NB4 (cell line): ENCODE data around the gene CCDC107.
A peak's percentile ranks its signal among the peaks of the same experiment; 100 is the strongest.

Experiments used
- DNase-seq: peaks from one replicate; pipeline ENCODE4 v3.0.0; 2010; ENCODE audit warnings: low read depth
- H3K4me3 ChIP-seq: one replicate; pipeline ENCODE4 v1.5.1; 2011; ENCODE audit warnings: mild to moderate bottlenecking, low read depth, low read length, moderate library complexity
- MYC ChIP-seq: IDR thresholded peaks from 2 replicates; pipeline ENCODE4 v1.6.1; 2011; ENCODE audit warnings: low read depth, low read length
- POLR2A ChIP-seq: IDR thresholded peaks from 2 replicates; pipeline ENCODE4 v1.6.1; 2011; ENCODE audit warnings: mild to moderate bottlenecking; ENCODE audit not compliant: insufficient read length; ENCODE audit errors: extremely low read depth
- TF ChIP-seq, protein P1 (sequence below): IDR thresholded peaks from one replicate; pipeline ENCODE4 v1.5.1; 2012; ENCODE audit warnings: low read depth, low read length
- TF ChIP-seq, protein P2 (sequence below): IDR thresholded peaks from 2 replicates; pipeline ENCODE4 v1.6.1; 2011; ENCODE audit warnings: low read depth, low read length

Gene CCDC107

DNA sequence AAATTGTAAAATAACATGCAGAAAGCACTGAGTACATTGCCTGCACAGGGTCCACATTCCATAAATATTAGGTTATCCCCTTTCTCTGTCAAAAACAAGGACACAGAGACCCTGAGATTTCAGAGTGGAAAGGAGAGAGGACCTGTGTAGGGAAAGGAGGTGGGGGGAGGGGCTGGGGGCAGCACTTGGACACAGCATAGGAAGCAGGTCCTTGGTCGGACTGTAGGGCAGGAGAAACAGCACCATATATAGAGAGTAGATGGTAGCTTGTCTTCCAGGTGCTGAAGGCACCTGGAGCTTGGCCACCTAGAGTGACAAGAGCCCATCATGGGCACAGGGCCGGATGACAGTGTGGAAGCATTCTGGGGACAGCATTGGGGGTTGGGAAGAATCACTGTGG, 29.2 kb downstream of the CCDC107 start:
- H3K4me3 ChIP-seq, result no peak overlapping the region
- no peak for DNase-seq
- TF ChIP-seq MYC, result no peak
- TF ChIP-seq, protein P1, sequence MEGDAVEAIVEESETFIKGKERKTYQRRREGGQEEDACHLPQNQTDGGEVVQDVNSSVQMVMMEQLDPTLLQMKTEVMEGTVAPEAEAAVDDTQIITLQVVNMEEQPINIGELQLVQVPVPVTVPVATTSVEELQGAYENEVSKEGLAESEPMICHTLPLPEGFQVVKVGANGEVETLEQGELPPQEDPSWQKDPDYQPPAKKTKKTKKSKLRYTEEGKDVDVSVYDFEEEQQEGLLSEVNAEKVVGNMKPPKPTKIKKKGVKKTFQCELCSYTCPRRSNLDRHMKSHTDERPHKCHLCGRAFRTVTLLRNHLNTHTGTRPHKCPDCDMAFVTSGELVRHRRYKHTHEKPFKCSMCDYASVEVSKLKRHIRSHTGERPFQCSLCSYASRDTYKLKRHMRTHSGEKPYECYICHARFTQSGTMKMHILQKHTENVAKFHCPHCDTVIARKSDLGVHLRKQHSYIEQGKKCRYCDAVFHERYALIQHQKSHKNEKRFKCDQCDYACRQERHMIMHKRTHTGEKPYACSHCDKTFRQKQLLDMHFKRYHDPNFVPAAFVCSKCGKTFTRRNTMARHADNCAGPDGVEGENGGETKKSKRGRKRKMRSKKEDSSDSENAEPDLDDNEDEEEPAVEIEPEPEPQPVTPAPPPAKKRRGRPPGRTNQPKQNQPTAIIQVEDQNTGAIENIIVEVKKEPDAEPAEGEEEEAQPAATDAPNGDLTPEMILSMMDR, result no peak
- no peak for TF ChIP-seq POLR2A
- TF ChIP-seq, protein P2, sequence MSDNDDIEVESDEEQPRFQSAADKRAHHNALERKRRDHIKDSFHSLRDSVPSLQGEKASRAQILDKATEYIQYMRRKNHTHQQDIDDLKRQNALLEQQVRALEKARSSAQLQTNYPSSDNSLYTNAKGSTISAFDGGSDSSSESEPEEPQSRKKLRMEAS, result no peak

DNA sequence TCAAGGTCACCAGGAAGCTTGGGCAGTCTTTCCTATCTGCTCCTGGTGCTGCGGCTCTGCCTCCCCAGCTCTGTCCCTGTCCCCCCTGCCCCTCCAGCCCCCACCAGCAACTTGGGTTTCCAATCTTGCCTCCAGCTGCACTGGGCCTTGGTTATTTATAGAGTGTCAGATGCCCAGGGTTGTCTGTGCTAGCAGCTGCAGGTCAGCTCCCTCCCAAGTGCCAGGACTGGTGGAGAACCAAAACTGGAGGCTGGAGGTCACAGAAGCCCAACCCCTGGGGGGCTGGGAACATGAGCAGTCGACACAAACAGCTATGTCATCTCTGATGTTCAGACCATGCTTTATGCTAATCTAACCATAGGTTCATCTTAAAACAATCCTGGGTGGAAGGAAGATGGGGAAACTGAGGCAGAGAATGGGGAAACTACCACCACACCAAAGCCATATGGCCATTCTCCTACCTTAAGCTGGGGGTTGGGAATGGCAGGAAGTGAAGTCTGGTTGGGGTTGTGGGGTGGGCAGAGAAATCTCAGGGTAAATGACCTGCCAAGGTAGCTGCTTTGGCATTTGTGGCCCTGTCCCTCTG, 30.0 kb downstream of the CCDC107 start:
- no peak for TF ChIP-seq MYC
- TF ChIP-seq, protein P2, result no peak
- TF ChIP-seq POLR2A, result no peak
- TF ChIP-seq, protein P1, result no peak
- H3K4me3 ChIP-seq, result no peak overlapping the region
- no peak for DNase-seq

DNA sequence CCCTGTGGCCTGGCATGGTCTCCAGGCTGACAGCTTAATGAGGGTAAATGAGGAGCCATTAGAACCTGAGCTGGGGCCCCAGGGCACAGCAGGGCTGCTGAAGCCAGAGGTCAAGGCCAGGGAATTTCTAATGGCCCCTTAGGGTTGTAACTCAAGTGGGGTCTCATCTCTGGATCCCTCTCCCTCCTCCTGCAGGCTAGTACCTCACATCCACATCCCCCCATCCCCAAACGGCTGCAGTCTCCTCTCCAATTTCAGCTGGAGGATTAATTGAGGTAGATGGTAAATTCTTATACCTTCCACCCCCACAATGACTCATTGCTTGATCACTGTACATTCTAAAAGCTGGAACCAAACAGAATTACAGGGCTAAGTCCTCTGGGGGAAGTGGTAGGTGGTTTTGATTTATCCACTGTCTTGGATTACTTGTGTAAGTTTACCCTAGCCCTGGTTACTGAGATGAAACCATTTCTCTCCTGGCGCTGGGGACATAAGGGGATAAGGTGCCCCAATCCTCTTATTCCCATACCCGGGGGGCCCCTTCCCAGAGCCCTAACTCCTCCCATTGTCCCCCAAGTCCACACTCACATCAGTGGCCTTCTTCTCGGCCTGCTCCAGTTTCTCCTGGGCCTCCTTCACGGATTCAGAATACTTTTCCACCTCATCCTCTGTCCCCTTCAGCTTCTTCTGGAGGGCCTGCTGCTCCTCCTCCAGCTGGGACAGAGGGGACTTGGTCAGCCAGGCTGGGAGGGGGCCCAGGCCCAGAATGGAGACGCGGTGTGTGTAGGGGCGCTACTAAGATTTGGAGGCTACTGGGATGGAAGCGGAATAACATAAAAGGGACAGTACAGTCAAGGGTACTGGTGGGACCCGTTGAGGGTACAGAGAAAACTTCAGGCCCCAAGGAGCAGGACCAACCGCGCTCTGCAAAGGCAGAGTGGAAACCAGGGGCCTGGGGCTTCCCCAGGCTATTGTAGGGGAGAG, 30.8 kb downstream of the CCDC107 start:
- no peak for TF ChIP-seq MYC
- no peak for TF ChIP-seq POLR2A
- TF ChIP-seq, protein P2, result no peak
- TF ChIP-seq, protein P1, result no peak
- H3K4me3 ChIP-seq, result no peak overlapping the region
- peak; percentile 51 for DNase-seq

DNA sequence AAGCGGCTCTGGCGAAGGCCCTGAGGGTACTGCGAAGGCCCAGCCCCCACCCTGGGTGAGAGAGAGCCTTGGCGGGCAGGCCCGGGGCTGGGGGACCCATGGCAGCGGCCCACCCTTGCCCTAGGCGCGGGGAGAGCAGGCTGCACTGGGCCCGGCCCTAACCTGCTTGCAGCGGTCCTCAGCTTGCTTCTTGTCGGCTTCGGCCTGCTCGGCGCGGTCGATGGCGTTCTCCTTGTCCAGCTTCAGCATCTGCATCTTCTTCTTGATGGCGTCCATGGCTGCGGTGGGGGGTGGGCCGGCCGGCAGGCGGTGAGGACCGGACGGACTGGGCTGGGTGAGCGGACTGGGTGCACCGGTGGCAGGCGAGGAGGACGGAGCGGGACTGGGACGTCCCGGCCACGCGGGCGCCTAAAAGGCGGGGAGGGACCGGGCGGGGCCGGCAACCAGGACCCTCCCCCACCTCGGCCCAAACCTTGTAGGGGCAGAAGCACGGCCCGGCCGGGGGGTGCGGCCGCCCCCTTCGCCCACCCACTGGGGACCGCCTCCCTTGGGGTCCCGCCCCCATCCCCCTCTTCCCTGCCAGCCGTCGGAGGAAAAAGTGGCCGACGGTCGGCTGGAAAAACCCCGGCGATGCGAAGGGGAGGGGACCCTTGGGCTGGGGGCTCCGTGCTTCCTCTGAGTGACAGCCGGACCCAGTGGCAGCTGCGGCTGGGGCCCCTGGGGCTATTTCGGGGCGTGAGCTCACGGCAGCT, 31.6 kb downstream of the CCDC107 start, which contains the start of gene TPM2:
TSS of gene TPM2 (minus strand) at position 384 of the 752 bp plus-strand sequence. CDS start at position 276, 108 bp downstream.
- H3K4me3 ChIP-seq, result peak within 1 kb of the TSS; percentile 49
- TF ChIP-seq MYC (no peak), POLR2A (no peak)
- TF ChIP-seq, protein P1, result no peak
- TF ChIP-seq, protein P2, result no peak
- no peak for DNase-seq

DNA sequence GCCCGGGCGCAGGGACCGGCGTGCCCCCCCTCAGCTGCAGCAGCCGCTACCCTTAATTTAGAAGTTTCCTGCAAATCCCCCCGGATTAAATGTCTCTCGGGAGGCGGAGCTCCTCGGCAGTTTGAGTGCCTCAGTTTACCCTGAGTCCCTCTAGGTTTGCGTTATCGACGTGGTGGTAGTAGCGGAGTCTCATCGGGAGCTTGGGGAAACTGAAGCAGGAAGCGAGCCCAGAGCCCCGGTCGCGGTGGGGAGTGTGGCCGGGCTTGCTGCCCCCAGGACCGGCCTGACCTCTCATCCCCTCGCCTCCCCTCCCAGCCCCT, 32.2 kb downstream of the CCDC107 start:
- TF ChIP-seq, protein P2, result no peak
- TF ChIP-seq, protein P1, result no peak
- TF ChIP-seq POLR2A, result no peak
- TF ChIP-seq MYC, result no peak
- peak overlapping the region; percentile 44 for H3K4me3 ChIP-seq
- DNase-seq, result peak; percentile 25
